A549 (cell line): ENCODE measurements around the gene NTRK1. TPM values are rescaled to one million over a fixed set of nuclear protein-coding genes. Genes with fewer than 3 reads are reported as not detected.

ENCODE experiments used
- ATAC-seq, 2 experiments: fragments of 200-7000 bp in 1 of 2; fragments of >200 bp in 1 of 2; cut with Nextera tagmentation in 1 of 2; cut with Tn5 transposase in 1 of 2; 3 replicates each; pipeline versions ENCODE4 v1.8.0 to v1.9.1; 2018 to 2020; ENCODE audit warnings: mild to moderate bottlenecking in 1 of 2, moderate library complexity in 1 of 2
- CTCF ChIA-PET: fragments of 300-600 bp; sonication (Branson Sonifier 250); formaldehyde crosslinking; extraction: SDS; loops from one replicate; lab custom pipeline; 2021; ENCODE audit warnings: antibody characterized with exemption, inconsistent platforms; lab: Yijun Ruan, JAX
- POLR2A ChIA-PET: fragments of 350-600 bp; formaldehyde crosslinking; extraction: SDS; loops from one replicate; lab custom pipeline; 2021; ENCODE audit warnings: antibody characterized with exemption, inconsistent platforms; lab: Yijun Ruan, JAX
- DNase-seq, 2 experiments: peaks; one replicate each; pipeline versions ENCODE4 v3.0.0 to v3.0.0-alpha.2; 2011 to 2016; ENCODE audit warnings: low read depth in 1 of 2, low spot score in 1 of 2
- FAIRE-seq: peaks from 2 replicates; lab custom pipeline; 2011; peaks lifted over from hg19 to GRCh38; lab: Jason Lieb, UNC
- H3K27ac ChIP-seq, 2 experiments: fragments of >200 bp; sonication (Bioruptor Twin); formaldehyde crosslinking; 3 replicates each; pipeline ENCODE4 v1.5.1; 2016 to 2017
- H3K4me1 ChIP-seq: fragments of >200 bp; sonication (Bioruptor Twin); formaldehyde crosslinking; 3 replicates; pipeline ENCODE4 v1.6.1; 2016
- H3K4me2 ChIP-seq: fragments of >200 bp; sonication (Bioruptor Twin); formaldehyde crosslinking; 3 replicates; pipeline ENCODE4 v1.6.1; 2016
- H3K4me3 ChIP-seq: fragments of >200 bp; sonication (Bioruptor Twin); formaldehyde crosslinking; 3 replicates; pipeline ENCODE4 v1.5.1; 2016
- H3K9me3 ChIP-seq: fragments of >200 bp; sonication (Bioruptor Twin); formaldehyde crosslinking; 3 replicates; pipeline ENCODE4 v1.6.1; 2016
- BCL3 ChIP-seq: fragments of >200 bp; sonication (Bioruptor Twin); formaldehyde crosslinking; IDR thresholded peaks from 3 replicates; pipeline ENCODE4 v1.6.1; 2016
- BHLHE40 ChIP-seq: IDR thresholded peaks from 2 replicates; pipeline ENCODE4 v1.6.1; 2012; ENCODE audit warnings: low read depth, low read length, inconsistent platforms
- CBX2 ChIP-seq: fragments of 200-600 bp; sonication (generic); IDR thresholded peaks from 2 replicates; pipeline ENCODE4 v1.6.1; 2016; ENCODE audit warnings: low read depth, mild to moderate bottlenecking, borderline replicate concordance
- CBX8 ChIP-seq: fragments of 200-600 bp; sonication (generic); IDR thresholded peaks from 2 replicates; pipeline ENCODE4 v1.6.1; 2016
- CHD2 ChIP-seq: fragments of 150-350 bp; IDR thresholded peaks from 2 replicates; pipeline ENCODE4 v1.6.1; 2014; ENCODE audit warnings: low read length; ENCODE audit not compliant: partially characterized antibody
- FOSL2 ChIP-seq, 2 experiments: fragments of 450-650 bp in 1 of 2; fragments of >200 bp in 1 of 2; sonication (Bioruptor Twin) in 1 of 2; formaldehyde crosslinking; IDR thresholded peaks; 2 replicates each; pipeline versions ENCODE4 v1.5.0 to v1.6.1; 2016 to 2020; ENCODE audit warnings: mild to moderate bottlenecking in 1 of 2, moderate library complexity in 1 of 2
- FOXS1 ChIP-seq: fragments of 250-450 bp; sonication (Bioruptor Pico); IDR thresholded peaks from 2 replicates; pipeline ENCODE4 v1.5.0; 2020; ENCODE audit warnings: mild to moderate bottlenecking, moderate library complexity
- HEYL ChIP-seq: fragments of 250-450 bp; sonication (Bioruptor Pico); IDR thresholded peaks from 2 replicates; pipeline ENCODE4 v1.8.0; 2021; ENCODE audit warnings: mild to moderate bottlenecking, moderate library complexity
- HMGXB4 ChIP-seq: fragments of 250-450 bp; sonication (Bioruptor Pico); IDR thresholded peaks from 2 replicates; pipeline ENCODE4 v1.5.0; 2021; ENCODE audit warnings: mild to moderate bottlenecking, moderate library complexity, borderline replicate concordance
- HOXA7 ChIP-seq: fragments of 250-450 bp; sonication (Bioruptor Pico); IDR thresholded peaks from 2 replicates; pipeline ENCODE4 v1.5.0; 2020; ENCODE audit warnings: mild to moderate bottlenecking, moderate library complexity
- HOXB13 ChIP-seq: fragments of 250-450 bp; sonication (Bioruptor Pico); IDR thresholded peaks from 2 replicates; pipeline ENCODE4 v1.5.0; 2020; ENCODE audit warnings: low read depth, mild to moderate bottlenecking, moderate library complexity
- MAZ ChIP-seq: fragments of 150-350 bp; IDR thresholded peaks from 2 replicates; pipeline ENCODE4 v1.6.1; 2014; ENCODE audit warnings: antibody characterized with exemption, low read depth, low read length, borderline replicate concordance
- NR3C1 ChIP-seq: fragments of >200 bp; sonication (Bioruptor Twin); formaldehyde crosslinking; IDR thresholded peaks from 3 replicates; pipeline ENCODE4 v1.6.1; 2017
- POLR2A ChIP-seq: IDR thresholded peaks from 2 replicates; pipeline ENCODE4 v1.6.1; 2012; ENCODE audit warnings: mild to moderate bottlenecking, low read length
- POLR2AphosphoS2 ChIP-seq: conservative IDR thresholded peaks from 2 replicates; pipeline ENCODE4 v1.6.1; 2012; ENCODE audit warnings: low read length, improper control_type of control experiment, inconsistent platforms
- RAD21 ChIP-seq, 2 experiments: fragments of >200 bp in 1 of 2; sonication (Bioruptor Twin) in 1 of 2; formaldehyde crosslinking in 1 of 2; IDR thresholded peaks in 1 of 2; conservative IDR thresholded peaks in 1 of 2; 2 replicates in 1 of 2; 3 replicates in 1 of 2; pipeline ENCODE4 v1.6.1; 2012 to 2018; ENCODE audit warnings: inconsistent platforms in 1 of 2
- RFX5 ChIP-seq: fragments of 450-650 bp; IDR thresholded peaks from 2 replicates; pipeline ENCODE4 v1.7.1; 2014; ENCODE audit warnings: antibody characterized with exemption, mild to moderate bottlenecking, moderate library complexity
- ZNF302 ChIP-seq: fragments of 250-450 bp; sonication (Bioruptor Pico); IDR thresholded peaks from 2 replicates; pipeline ENCODE4 v1.9.0; 2021; ENCODE audit warnings: inconsistent platforms, mild to moderate bottlenecking, moderate library complexity
- ZSCAN20 ChIP-seq: fragments of 250-450 bp; sonication (Bioruptor Pico); IDR thresholded peaks from 2 replicates; pipeline ENCODE4 v1.8.0; 2022; ENCODE audit warnings: mild to moderate bottlenecking, moderate library complexity
- WGBS: methylation state at CpG from one replicate; pipeline ENCODE4 v1.1.6; 2017; ENCODE audit errors: missing lambda C conversion rate; 5-methylcytosine and 5-hydroxymethylcytosine counted together
- polyA plus RNA-seq, 4 experiments: library from polyadenylated mRNA; depleted of rRNA in 3 of 4; stranded (reverse); fragments of >200 nt; fragmentation: RNase III in 1 of 4; extraction: RNeasy Plus Mini Kit Qiagen cat#74134 plus additional on column Dnase treatment in 1 of 4; gene quantifications; 2 replicates in 3 of 4; 3 replicates in 1 of 4; pipeline ENCODE4 v1.2.3, GENCODE V29; 2011 to 2017
- TF ChIP-seq, protein P1 (sequence below): fragments of 450-650 bp; IDR thresholded peaks from 2 replicates; pipeline ENCODE4 v1.6.1; 2014; ENCODE audit warnings: antibody characterized with exemption
- TF ChIP-seq, protein P2 (sequence below): fragments of 200-600 bp; sonication (generic); IDR thresholded peaks from 2 replicates; pipeline ENCODE4 v1.6.1; 2016; ENCODE audit warnings: antibody characterized with exemption, mild to moderate bottlenecking, moderate library complexity
- TF ChIP-seq, protein P3 (sequence below): IDR thresholded peaks from 2 replicates; pipeline ENCODE4 v1.6.1; 2012

NTRK1 gene
- polyA plus RNA-seq, 2 of the 4 experiments (the other 2 are of a cell fraction) = 0.05 to 0.18 TPM

DNA sequence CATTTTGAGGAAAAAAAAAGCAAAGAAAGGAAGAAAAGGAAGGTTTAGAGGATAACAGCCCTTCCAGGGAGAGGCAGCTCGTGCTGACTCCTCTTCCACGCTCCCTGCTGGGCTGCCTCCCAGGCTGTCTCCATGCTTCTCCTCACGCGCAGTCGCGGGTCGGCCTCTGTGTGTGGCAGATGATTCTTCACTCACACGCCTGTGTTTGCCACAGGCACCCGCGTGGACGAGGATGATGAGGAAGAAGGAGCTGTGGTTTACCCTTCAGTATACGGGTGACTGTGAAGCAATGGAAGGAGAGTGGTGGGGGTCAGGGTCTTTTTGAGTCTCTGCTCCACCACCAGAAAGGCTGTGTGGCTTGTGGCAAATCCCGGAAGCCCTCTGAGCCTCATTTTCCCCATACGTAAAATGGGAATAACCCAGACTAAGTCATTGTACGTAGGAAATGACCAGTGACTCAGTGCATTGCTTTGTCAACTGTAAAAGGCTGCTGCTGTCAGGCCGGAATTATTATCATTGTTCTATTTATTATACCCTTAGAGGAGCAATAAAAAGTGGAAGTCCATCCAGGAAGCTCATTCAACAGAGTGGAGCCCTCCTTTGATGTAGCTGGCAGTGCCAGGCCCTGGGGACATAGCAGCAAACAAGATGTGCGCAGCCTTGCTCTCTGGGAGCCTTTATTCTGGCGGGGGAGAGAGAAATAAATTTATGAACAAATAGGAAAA, 32.1 kb upstream of the NTRK1 start:
- no peak overlapping the region for H3K27ac ChIP-seq
- H3K4me3 ChIP-seq = no peak overlapping the region
- POLR2A ChIA-PET = no interaction called here
- CTCF ChIA-PET = interaction anchor here (1.0 to 9.8 kb wide), 6 partner anchors 9 to 109 kb away, joined by 3 to 131 read pairs (median 10); partner anchors contain the start of gene NTRK1
- DNase-seq = no peak
- WGBS = 69% methylated on average over 18 of the region's 18 CpGs
- ATAC-seq = no peak
- H3K4me2 ChIP-seq = no peak overlapping the region
- no peak for FAIRE-seq
- TF ChIP-seq ZSCAN20 (CRISPR knock-in tag) (no peak), FOXS1 (CRISPR knock-in tag) (no peak), POLR2AphosphoS2 (no peak), HMGXB4 (CRISPR knock-in tag) (no peak), CBX2 (no peak), BCL3 (no peak), RFX5 (no peak), FOSL2 (IDR thresholded peaks at IDR 0.05) (no peak), FOSL2 (CRISPR knock-in tag; IDR thresholded peaks at IDR 0.05) (no peak), RAD21 (conservative IDR thresholded peaks at IDR 0.05 in 1 of 2, IDR thresholded peaks at IDR 0.05 in 1 of 2) (no peak), CHD2 (no peak), NR3C1 (no peak), HOXA7 (CRISPR knock-in tag) (no peak), ZNF302 (CRISPR knock-in tag) (no peak)
- TF ChIP-seq, protein P1, sequence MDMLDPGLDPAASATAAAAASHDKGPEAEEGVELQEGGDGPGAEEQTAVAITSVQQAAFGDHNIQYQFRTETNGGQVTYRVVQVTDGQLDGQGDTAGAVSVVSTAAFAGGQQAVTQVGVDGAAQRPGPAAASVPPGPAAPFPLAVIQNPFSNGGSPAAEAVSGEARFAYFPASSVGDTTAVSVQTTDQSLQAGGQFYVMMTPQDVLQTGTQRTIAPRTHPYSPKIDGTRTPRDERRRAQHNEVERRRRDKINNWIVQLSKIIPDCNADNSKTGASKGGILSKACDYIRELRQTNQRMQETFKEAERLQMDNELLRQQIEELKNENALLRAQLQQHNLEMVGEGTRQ = no peak
- TF ChIP-seq, protein P2, sequence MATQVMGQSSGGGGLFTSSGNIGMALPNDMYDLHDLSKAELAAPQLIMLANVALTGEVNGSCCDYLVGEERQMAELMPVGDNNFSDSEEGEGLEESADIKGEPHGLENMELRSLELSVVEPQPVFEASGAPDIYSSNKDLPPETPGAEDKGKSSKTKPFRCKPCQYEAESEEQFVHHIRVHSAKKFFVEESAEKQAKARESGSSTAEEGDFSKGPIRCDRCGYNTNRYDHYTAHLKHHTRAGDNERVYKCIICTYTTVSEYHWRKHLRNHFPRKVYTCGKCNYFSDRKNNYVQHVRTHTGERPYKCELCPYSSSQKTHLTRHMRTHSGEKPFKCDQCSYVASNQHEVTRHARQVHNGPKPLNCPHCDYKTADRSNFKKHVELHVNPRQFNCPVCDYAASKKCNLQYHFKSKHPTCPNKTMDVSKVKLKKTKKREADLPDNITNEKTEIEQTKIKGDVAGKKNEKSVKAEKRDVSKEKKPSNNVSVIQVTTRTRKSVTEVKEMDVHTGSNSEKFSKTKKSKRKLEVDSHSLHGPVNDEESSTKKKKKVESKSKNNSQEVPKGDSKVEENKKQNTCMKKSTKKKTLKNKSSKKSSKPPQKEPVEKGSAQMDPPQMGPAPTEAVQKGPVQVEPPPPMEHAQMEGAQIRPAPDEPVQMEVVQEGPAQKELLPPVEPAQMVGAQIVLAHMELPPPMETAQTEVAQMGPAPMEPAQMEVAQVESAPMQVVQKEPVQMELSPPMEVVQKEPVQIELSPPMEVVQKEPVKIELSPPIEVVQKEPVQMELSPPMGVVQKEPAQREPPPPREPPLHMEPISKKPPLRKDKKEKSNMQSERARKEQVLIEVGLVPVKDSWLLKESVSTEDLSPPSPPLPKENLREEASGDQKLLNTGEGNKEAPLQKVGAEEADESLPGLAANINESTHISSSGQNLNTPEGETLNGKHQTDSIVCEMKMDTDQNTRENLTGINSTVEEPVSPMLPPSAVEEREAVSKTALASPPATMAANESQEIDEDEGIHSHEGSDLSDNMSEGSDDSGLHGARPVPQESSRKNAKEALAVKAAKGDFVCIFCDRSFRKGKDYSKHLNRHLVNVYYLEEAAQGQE = no peak
- no peaks in the 10 kb centered on the region for H3K9me3 ChIP-seq
- H3K4me1 ChIP-seq = no peaks in the 10 kb centered on the region

GRCh38 chr1:156832434-156832833, 28.2 kb upstream of the NTRK1 start:
- Histone ChIP-seq H3K9me3 (no peaks in the 10 kb centered on the region), H3K4me2 (no peak overlapping the region), H3K27ac (no peak overlapping the region), H3K4me3 (no peak overlapping the region), H3K4me1 (no peaks in the 10 kb centered on the region)
- TF ChIP-seq HEYL (CRISPR knock-in tag) (no peak), HOXA7 (CRISPR knock-in tag) (no peak), MAZ (no peak), HOXB13 (CRISPR knock-in tag) (no peak), CBX8 (no peak), POLR2A (no peak), BHLHE40 (no peak)
- TF ChIP-seq, protein P3, sequence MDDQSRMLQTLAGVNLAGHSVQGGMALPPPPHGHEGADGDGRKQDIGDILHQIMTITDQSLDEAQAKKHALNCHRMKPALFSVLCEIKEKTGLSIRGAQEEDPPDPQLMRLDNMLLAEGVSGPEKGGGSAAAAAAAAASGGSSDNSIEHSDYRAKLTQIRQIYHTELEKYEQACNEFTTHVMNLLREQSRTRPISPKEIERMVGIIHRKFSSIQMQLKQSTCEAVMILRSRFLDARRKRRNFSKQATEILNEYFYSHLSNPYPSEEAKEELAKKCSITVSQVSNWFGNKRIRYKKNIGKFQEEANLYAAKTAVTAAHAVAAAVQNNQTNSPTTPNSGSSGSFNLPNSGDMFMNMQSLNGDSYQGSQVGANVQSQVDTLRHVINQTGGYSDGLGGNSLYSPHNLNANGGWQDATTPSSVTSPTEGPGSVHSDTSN = no peak
- ATAC-seq = peak; percentile 59 to 69; a peak in 5 of 6 replicates
- FAIRE-seq = no peak
- ChIA-PET CTCF (interaction anchor here (0.5 to 12.5 kb wide), 5 partner anchors 28 to 95 kb away, joined by 3 to 239 read pairs (median 13); partner anchors contain the start of gene NTRK1), POLR2A (no interaction called here)
- no peak for DNase-seq
- 13% methylated on average over 5 of the region's 5 CpGs for WGBS
